ENCODE data around the gene TRABD2B. TPM values are rescaled to one million over a fixed set of nuclear protein-coding genes. Genes with fewer than 3 reads are reported as not detected.
A peak's percentile ranks its signal among the peaks of the same experiment; 100 is the strongest.

Gene TRABD2B
- total and polyA plus RNA-seq, 2 donors (not counting 3 experiments of a cell fraction or from before 2014, with no cell fraction given) = not detected

- dilution Hi-C loops (cut with MboI; ENCODE audit: extremely low pct_ligation_motif_present, low sequenced_read_pairs) = no loop called here
Observed at GRCh38 chr1:47918257-47918867, 78.8 kb downstream of the TRABD2B start.

More at GRCh38 chr1:47918257-47918867, 78.8 kb downstream of the TRABD2B start:
- CTCF ChIA-PET = interaction anchor here (1.1 to 1.7 kb wide), 2 partner anchors 12 to 398 kb away, joined by 3 to 6 read pairs; no protein-coding TSS in a partner anchor
- H3K4me2 ChIP-seq (ENCODE audit: insufficient read depth, low read length) = peak overlapping the region; percentile 1
- H3K36me3 ChIP-seq (ENCODE audit: control insufficient read depth in 2 of 2, extremely low read depth in 1 of 2, insufficient read depth in 2 of 2, low read length in 2 of 2) = no peaks in the 10 kb centered on the region
- no peaks in the 10 kb centered on the region for H4K20me1 ChIP-seq (replicated peaks; ENCODE audit: control insufficient read depth, extremely low read depth, insufficient read depth, low read length)
- no peaks in the 10 kb centered on the region for H3K9me3 ChIP-seq (replicated peaks; ENCODE audit: control insufficient read depth, insufficient read depth, low read length)
- H3K9ac ChIP-seq (replicated peaks; ENCODE audit: extremely low read depth, insufficient read depth, low read length) = no peak overlapping the region
- H3K27ac ChIP-seq (ENCODE audit: insufficient read depth, low read depth, low read length) = no peak overlapping the region
- no peaks in the 10 kb centered on the region for H3K9me1 ChIP-seq (replicated peaks; ENCODE audit: control insufficient read depth, extremely low read depth, insufficient read depth, low read length)
- peaks cover 0 to 1% of the 10 kb centered on the region in 2 experiments for H3K27me3 ChIP-seq (ENCODE audit: control insufficient read depth in 2 of 2, insufficient read depth in 2 of 2, low read length in 2 of 2)
- TF ChIP-seq, protein P1, sequence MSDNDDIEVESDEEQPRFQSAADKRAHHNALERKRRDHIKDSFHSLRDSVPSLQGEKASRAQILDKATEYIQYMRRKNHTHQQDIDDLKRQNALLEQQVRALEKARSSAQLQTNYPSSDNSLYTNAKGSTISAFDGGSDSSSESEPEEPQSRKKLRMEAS (IDR thresholded peaks at IDR 0.05; ENCODE audit: insufficient read depth, insufficient read length) = no peak
- TF ChIP-seq FOS (IDR thresholded peaks at IDR 0.05; ENCODE audit: borderline replicate concordance, insufficient read depth, low read length) = no peak
- TF ChIP-seq MYC (IDR thresholded peaks at IDR 0.05; ENCODE audit: low read depth, low read length) = no peak
- no peak for TF ChIP-seq CTCF (IDR thresholded peaks at IDR 0.05; ENCODE audit: extremely low read depth in 1 of 2, insufficient read depth in 1 of 2, low read depth in 1 of 2, low read length in 2 of 2)
- TF ChIP-seq POLR2A (IDR thresholded peaks at IDR 0.05; ENCODE audit: low read depth, low read length) = no peak
- TF ChIP-seq GATA2 (IDR thresholded peaks at IDR 0.05; ENCODE audit: insufficient read depth, insufficient read length, low read depth, low read length) = peak; percentile 48
- H2AFZ ChIP-seq (ENCODE audit: low read depth, low read length) = no peak overlapping the region
- H3K4me1 ChIP-seq (ENCODE audit: control insufficient read depth, extremely low read depth, insufficient read depth, low read length) = peaks cover 11% of the 10 kb centered on the region
- no peak overlapping the region for H3K4me3 ChIP-seq (replicated peaks in 1 of 3; ENCODE audit: insufficient read depth in 1 of 3, low read depth in 1 of 3, low read length in 3 of 3)
- POLR2A ChIA-PET = no interaction called here
- peak; percentile 51 for DNase-seq (ENCODE audit: low read depth, low spot score)
- no TSS peak for BruUV-seq (replicated peaks)
- H3K79me2 ChIP-seq (ENCODE audit: control insufficient read depth, insufficient read depth, low read length) = no peaks in the 10 kb centered on the region
- FAIRE-seq = peak; percentile 24
- intact Hi-C loops (cut with micrococcal nuclease) = loop anchor here (1.0 kb wide), 1 partner anchor 12 kb away; no protein-coding TSS in a partner anchor
